NT2/D1 (cell line): ENCODE measurements around the gene PPIP5K1.

Source experiments
- YY1 ChIP-seq: IDR thresholded peaks from 2 replicates; pipeline ENCODE4 v1.6.1; 2011; ENCODE audit not compliant: insufficient read length, insufficient read depth
- ZNF274 ChIP-seq: IDR thresholded peaks from 2 replicates; pipeline ENCODE4 v1.6.1; 2011; ENCODE audit warnings: mild to moderate bottlenecking, low read depth, low read length

- no peak for TF ChIP-seq ZNF274
- no peak for TF ChIP-seq YY1
These were observed 35.1 kb upstream of the PPIP5K1 start for GRCh38 chr15:43625106-43625505.
